Measurements from ENCODE around the gene SLC39A1.

The SLC39A1 gene

GRCh38 chr1:153976819-153977249 is 13.5 kb upstream of the SLC39A1 start:
- no peak for DNase-seq

- DNase-seq: no peak
Measured at GRCh38 chr1:153973525-153973924, 10.2 kb upstream of the SLC39A1 start.

- DNase-seq: no peak
Measured at GRCh38 chr1:153973071-153973470, 9.7 kb upstream of the SLC39A1 start.

GRCh38 chr1:153970346-153970745 is 7.0 kb upstream of the SLC39A1 start:
- DNase-seq: no peak

- DNase-seq: no peak
Measured at GRCh38 chr1:153968972-153969371, 5.6 kb upstream of the SLC39A1 start.

GRCh38 chr1:153968408-153968807 is 5.1 kb upstream of the SLC39A1 start:
- DNase-seq: no peak

- no peak for DNase-seq
Measured at GRCh38 chr1:153968000-153968363, 4.6 kb upstream of the SLC39A1 start.

GRCh38 chr1:153967107-153967999 is 4.0 kb upstream of the SLC39A1 start, which contains the start of gene CREB3L4:
Gene CREB3L4 (plus strand): TSS chr1:153967902. CDS start chr1:153968526, 624 bp downstream.
- peak; percentile 100 for DNase-seq

GRCh38 chr1:153963850-153964331 is 554 bp upstream of the SLC39A1 start:
- no peak for DNase-seq

GRCh38 chr1:153962088-153963029 is 978 bp downstream of the SLC39A1 start:
- DNase-seq: no peak

- no peak for DNase-seq
Measured at GRCh38 chr1:153961421-153961820, 1.9 kb downstream of the SLC39A1 start.

GRCh38 chr1:153960206-153960605 is 3.1 kb downstream of the SLC39A1 start:
- no peak for DNase-seq

GRCh38 chr1:153959454-153959853 is 3.9 kb downstream of the SLC39A1 start:
- DNase-seq: no peak

- DNase-seq: no peak
Measured at GRCh38 chr1:153958961-153959260, 4.4 kb downstream of the SLC39A1 start.

GRCh38 chr1:153958111-153958960 is 5.0 kb downstream of the SLC39A1 start, which contains the start of gene CRTC2:
Gene CRTC2 (minus strand): TSS chr1:153958612. CDS start chr1:153958497, 115 bp downstream.
- peak; percentile 100 for DNase-seq

- DNase-seq: peak; percentile 28
Measured at GRCh38 chr1:153957744-153958110, 5.6 kb downstream of the SLC39A1 start.

- no peak for DNase-seq
Measured at GRCh38 chr1:153956997-153957715, 6.2 kb downstream of the SLC39A1 start.

- no peak for DNase-seq
Measured at GRCh38 chr1:153954826-153955225, 8.5 kb downstream of the SLC39A1 start.

GRCh38 chr1:153953859-153954365 is 9.4 kb downstream of the SLC39A1 start:
- no peak for DNase-seq

- DNase-seq: no peak
Measured at GRCh38 chr1:153951801-153952200, 11.5 kb downstream of the SLC39A1 start.

GRCh38 chr1:153951183-153951582 is 12.2 kb downstream of the SLC39A1 start:
- DNase-seq: no peak
